GM12801 (cell line): ENCODE data around the gene POTEC.
"Not testable (repeated sequence)": the region's sequence is repeated elsewhere in the genome, so short reads cannot be mapped to it uniquely, and the experiment has no call there.

Experiments
- CTCF ChIP-seq: IDR thresholded peaks from one replicate; pipeline ENCODE4 v1.5.1; 2011; ENCODE audit warnings: control low read depth; ENCODE audit not compliant: insufficient read length; ENCODE audit errors: extremely low read depth

Gene POTEC

GRCh38 chr18:14543446-14543964 is at the start of gene POTEC:
Gene POTEC, minus strand, starts transcription at chr18:14543600. Its CDS starts 454 bp downstream, at chr18:14543146.
- TF ChIP-seq CTCF, result not testable (repeated sequence)

GRCh38 chr18:14577971-14578370 is 34.6 kb upstream of the POTEC start:
- no peak for TF ChIP-seq CTCF
